Urothelium cell line (cell line): Measurements from ENCODE around the gene TYW1B.
"Not testable (repeated sequence)": the region's sequence is repeated elsewhere in the genome, so short reads cannot be mapped to it uniquely, and the experiment has no call there.

ENCODE experiments used
- DNase-seq: peaks from one replicate; pipeline ENCODE4 v3.0.0; 2011; ENCODE audit warnings: low spot score, mixed read lengths
- FAIRE-seq: peaks from 2 replicates; lab custom pipeline; 2011; peaks lifted over from hg19 to GRCh38; lab: Jason Lieb, UNC

Gene TYW1B, protein sequence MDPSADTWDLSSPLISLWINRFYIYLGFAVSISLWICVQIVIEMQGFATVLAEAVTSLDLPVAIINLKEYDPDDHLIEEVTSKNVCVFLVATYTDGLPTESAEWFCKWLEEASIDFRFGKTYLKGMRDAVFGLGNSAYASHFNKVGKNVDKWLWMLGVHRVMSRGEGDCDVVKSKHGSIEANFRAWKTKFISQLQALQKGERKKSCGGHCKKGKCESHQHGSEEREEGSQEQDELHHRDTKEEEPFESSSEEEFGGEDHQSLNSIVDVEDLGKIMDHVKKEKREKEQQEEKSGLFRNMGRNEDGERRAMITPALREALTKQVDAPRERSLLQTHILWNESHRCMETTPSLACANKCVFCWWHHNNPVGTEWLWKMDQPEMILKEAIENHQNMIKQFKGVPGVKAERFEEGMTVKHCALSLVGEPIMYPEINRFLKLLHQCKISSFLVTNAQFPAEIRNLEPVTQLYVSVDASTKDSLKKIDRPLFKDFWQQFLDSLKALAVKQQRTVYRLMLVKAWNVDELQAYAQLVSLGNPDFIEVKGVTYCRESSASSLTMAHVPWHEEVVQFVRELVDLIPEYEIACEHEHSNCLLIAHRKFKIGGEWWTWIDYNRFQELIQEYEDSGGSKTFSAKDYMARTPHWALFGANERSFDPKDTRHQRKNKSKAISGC

DNA sequence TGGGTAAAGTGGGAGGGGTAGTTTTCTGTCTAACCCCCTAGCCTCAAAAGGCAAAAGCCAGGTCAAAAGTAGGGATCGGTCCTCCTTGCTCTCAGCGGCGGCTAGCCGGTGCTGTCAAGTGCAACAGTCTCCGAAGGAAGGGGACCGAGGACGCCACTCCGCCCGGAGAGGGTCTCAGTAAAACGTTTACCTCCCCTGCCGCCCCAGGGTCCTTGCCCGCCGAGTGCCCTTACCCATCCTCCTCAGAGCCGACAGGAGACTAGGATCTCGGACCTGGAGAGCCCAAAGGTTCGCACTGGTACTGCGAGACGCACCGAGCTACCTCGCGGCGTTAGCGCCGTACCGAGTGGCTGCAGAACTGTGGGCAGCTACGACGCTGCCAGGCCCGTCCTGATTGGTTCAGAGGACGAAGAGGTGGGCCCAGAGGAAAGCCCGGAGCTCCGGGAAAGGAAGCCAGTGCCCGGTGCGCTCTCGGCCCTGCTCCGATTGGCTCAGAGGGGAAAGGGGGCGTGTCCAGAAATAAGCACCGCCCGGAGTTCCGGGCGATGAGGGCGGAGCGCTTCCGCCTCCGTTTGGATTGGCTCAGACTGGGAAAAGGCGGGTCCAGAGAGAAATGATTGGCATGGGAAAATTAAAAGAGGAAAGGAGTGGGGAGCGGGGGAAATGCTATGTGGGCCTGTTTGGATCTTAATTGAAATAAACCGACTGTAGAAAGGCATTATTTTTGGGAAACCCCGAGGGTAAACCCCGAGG is at the start of gene TYW1B:
Gene TYW1B, minus strand, starts transcription at position 362 of the 753 bp plus-strand sequence. Its CDS starts 125 bp downstream, at position 237.
- not testable (repeated sequence) for FAIRE-seq
- DNase-seq, result peak; percentile 90

DNA sequence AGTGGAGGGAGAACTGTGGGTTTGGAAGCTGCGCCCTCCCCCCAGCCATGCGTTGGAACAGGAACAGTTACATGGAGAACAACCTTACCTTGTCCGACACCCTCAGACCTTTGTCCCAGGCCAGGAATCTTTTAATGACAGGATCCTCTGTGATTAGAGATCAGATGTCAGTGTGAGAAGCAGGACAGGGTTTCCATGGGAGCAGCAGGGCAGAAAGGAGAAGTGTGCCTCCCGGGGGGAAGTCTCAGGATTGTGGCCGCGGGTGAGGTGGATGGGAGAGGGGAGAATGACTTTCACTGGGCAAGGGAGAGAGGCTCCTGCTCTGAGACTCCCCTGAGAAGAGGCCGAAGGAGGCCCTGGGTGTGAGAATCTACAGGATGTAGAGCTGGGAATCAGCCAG is 39.6 kb upstream of the TYW1B start:
- not testable (repeated sequence) for FAIRE-seq, DNase-seq

DNA sequence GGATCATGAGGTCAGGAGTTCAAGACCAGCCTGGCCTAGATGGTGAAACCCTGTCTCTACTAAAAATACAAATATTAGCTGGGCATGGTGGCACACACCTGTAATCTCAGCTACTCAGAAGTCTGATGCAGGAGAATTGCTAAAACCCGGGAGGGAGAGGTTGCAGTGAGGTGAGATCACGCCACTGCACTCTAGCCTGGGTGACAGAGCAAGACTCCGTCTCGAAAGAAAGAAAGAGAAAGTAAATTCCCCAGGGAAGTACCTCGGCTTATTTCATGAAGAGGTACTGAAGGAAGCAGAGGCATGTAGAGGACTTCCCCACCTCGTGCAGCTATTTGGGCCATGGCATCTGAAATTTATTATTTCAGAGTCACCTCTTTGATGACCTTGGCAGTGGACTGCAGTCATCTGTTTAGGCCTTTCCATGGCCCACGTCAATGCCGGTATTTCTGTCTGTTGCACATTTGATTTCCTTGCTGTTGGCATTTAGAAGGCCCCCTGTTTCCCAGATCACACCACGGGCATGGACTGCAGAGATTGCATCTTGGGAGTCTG is 30.9 kb upstream of the TYW1B start:
- FAIRE-seq, DNase-seq: not testable (repeated sequence)

DNA sequence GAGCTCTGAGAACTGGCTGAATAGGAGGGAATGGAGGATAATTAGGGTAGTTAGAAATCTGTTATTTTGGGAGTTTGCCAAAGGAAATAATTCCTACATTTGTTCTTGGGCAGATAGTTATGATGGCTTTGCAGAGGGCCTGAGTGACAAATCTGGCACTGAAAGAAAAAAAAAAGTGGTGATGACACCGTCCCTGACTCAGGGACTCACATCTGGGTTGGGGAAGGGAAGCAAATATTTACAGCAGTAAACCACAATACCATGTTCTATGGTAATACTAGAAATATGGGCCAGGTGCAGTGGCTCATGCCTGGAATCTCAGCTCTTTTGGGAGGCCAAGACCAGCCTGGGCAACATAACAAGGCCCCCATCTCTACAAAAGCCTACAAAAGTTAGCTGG is 29.9 kb upstream of the TYW1B start:
- not testable (repeated sequence) for FAIRE-seq

DNA sequence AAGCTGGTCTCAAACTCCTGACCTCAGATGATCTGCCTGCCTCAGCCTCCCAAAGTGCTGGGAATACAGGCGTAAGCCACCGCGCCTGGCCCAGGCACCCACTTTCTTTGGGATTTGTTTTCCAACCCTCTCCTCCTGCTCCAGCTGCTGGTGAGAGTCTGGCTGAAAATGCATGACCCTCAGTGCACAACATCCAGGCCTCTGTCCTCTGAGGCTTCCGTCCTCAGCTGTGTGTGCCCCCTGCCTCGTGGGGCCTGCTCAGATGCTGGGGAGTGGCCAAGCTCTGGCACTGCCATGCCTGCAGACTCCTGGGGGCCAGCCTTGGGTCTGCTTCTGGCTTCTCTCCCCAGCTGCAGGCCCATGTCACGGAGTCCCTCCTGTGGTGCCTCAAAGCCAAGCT is 27.3 kb upstream of the TYW1B start:
- not testable (repeated sequence) for FAIRE-seq, DNase-seq

More for the DNA sequence above, 29.9 kb upstream of the TYW1B start:
- DNase-seq, result not testable (repeated sequence)

DNA sequence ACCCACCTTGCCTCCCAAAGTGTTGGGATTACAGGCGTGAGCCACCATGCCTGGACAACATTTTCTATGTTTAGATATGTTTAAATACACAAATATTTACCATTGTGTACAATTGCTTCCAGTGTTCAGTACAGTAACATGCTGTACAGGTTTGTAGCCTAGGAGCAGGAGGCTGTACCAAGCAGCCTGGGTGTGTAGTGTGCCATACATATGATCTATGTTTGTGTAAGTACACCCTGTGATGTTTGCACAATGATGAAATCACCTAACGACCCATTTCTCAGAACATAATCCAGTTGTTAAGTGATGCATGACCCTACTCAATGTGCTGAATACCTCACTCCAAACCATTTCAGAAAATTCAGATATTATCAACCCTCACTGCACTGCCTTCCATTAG is 24.9 kb upstream of the TYW1B start:
- DNase-seq, FAIRE-seq: not testable (repeated sequence)

DNA sequence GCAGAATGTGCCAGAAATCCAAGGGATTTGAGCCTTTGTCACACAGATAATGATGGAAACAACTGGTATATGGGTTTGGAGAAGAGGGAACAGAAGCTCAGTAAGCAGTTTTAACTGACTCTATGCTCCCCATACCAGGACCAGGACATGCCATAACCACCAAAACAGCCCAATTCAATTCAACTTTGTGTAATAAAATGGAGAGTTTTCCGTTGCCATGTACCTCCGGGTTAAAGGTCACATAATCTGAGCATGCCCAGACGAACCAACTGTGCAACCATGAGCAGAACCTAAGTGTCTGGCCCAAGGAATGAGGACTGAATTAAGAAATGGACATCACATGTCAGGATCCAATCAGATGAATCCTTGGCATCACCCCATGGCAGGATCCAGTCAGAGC is 22.7 kb upstream of the TYW1B start:
- DNase-seq, FAIRE-seq: not testable (repeated sequence)

DNA sequence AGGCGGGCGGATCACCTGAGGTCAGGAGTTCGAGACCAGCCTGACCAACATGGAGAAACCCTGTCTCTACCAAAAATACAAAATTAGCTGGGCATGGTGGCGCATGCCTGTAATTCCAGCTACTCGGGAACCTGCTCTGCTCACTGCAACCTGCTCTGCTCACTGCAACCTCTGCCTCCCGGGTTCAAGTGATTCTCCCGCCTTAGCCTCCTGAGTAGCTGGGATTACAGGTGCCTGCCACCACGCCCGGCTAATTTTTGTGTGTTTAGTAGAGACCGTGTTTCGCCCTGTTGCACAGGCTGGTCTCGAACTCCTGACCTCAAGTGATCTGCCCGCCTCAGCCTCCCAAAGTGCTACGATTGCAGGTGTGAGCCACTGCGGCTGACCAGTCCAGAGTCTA is 16.1 kb upstream of the TYW1B start:
- FAIRE-seq, DNase-seq: not testable (repeated sequence)

DNA sequence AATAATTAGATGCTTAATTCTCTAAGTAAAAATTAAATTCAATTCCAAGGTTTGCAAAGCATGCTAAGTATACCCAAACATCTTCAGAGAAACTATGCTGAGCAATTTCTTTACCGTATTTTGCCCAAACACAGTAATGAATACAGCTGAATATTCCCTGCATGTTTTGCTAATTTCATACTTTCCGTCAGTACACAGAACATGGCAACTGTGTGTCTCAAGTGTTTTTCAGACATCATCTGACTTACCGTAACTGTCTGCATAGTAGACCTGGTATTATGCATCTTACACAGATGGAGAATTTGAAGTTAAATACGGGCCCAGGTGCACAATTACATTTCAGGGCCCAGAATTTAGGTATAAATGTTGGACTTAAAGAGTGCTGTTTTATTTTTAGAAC is 15.2 kb upstream of the TYW1B start:
- not testable (repeated sequence) for FAIRE-seq

DNA sequence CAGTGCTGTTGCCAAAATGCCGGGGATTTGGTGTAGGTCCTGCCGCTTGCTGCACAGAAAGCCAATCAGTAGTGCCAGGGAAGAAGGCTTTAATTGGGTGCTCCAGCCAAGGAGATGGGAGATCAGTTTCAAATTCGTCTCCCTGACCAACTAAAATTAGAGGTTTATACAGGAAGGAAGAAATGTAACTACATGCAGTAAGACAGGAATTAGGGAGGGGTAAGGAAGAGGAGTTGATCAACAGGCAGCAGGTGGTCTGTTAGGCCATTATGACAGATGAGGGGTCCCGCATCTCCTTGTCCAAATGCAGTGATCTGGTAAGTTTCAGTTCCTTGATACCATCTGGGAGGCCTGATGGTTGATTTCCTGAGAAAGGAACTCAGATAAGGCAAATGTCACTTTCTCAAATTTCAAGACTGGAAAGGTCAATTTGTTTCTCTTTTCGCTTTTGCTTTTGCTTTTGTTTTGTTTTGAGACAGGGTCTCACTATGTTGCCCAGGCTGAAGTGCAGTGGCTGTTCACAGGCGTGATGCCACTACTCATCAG is 13.0 kb upstream of the TYW1B start:
- not testable (repeated sequence) for FAIRE-seq, DNase-seq

More for the DNA sequence above, 15.2 kb upstream of the TYW1B start:
- not testable (repeated sequence) for DNase-seq

DNA sequence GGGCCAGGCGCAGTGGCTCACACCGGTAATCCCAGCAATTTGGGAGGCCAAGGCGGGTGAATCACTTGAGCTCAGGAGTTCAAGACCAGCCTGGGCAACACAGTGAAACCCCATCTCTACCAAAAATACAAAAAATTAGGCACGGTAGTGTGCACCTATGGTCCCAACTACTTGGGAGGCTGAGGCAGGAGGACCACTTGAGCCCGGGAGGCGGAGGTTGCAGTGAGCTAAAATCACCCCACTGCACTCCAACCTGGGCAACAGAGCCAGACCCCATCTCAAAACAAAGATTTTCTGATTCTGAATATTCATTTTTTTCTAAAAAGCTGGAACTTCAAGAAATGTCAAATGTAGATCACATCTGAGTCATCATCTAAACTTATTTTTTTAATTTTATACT is 10.3 kb upstream of the TYW1B start:
- not testable (repeated sequence) for DNase-seq, FAIRE-seq

DNA sequence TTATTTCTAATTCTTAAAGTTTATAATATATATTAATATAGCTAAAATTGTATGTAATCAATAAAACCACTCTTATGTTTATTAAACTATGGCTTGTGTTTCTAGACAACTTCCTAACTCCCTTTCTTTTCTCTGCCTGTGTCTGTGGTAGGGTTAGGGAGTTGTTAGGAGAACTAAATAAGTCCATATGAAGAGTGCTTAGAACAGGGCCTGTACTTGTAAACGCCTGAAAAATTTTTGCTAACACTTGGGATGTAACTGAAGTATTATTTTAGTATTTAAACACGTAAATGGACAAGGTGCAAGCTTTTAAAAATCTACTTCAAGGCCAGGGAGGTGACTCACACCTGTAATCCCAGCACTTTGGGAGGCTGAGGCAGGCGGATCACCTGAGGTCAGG is 9.3 kb upstream of the TYW1B start:
- FAIRE-seq, DNase-seq: not testable (repeated sequence)

DNA sequence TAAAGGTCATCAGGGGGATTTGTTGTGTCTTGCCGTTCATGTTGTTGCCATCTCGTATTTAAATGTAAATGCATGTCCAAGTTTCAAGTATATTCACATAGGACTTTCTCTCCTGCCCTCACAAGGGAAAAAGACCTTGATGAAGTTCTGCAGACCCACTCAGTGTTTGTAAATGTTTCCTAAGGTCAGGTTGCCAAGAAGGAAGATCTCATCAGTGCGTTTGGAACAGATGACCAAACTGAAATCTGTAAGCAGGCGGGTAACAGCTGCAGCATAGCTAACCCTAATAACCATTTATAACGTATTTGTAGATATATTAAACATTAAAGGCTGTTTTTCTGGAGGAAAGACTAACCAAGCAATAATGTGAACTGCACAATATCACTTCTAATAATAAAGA is 2.6 kb upstream of the TYW1B start:
- not testable (repeated sequence) for FAIRE-seq

DNA sequence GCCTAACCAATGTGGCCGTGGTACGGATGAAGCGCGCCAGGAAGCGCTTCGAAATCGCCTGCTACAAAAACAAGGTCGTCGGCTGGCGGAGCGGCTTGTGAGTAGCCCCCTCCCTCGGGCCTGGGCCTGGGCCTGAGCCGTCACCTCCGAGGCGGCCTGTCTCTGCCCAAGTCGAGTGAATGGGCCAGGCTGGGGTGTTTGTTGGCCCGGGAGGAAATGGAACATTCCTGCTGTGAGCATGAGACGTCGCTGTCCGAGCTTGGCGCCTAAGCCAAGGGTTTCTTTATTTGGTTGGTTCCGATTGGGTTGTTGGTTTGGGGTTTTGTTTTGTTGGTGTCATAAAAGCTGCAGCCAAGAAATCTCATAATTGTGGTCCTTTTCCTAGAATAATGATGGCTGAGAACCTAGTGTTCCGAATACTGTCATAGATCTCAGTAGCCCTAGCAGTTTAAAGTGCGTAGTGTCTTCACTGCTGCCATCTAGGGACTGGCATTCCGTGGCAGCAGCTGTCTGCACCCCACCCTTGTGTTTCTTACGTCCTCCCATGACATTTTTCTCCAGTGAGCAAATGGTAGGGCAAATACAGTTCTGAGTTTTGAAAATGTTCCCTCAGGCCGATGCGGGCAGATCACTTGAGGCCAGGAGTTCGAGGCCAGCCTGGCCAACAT is 1.8 kb upstream of the TYW1B start:
- not testable (repeated sequence) for FAIRE-seq, DNase-seq

More for the DNA sequence above, 2.6 kb upstream of the TYW1B start:
- DNase-seq, result not testable (repeated sequence)

DNA sequence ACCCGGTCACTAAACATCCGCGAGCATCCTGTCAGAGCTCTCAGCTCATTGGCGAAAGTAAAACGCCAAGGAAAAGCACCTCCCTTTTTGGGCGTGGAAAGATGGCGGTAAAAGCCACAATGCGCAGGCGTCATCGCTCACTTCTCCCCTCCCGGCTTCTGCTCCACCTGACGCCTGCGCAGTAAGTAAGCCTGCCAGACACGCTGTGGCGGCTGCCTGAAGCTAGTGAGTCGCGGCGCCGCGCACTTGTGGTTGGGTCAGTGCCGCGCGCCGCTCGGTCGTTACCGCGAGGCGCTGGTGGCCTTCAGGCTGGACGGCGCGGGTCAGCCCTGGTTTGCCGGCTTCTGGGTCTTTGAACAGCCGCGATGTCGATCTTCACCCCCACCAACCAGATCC is 1.3 kb upstream of the TYW1B start:
- DNase-seq, result peak; percentile 80
- FAIRE-seq, result not testable (repeated sequence)

DNA sequence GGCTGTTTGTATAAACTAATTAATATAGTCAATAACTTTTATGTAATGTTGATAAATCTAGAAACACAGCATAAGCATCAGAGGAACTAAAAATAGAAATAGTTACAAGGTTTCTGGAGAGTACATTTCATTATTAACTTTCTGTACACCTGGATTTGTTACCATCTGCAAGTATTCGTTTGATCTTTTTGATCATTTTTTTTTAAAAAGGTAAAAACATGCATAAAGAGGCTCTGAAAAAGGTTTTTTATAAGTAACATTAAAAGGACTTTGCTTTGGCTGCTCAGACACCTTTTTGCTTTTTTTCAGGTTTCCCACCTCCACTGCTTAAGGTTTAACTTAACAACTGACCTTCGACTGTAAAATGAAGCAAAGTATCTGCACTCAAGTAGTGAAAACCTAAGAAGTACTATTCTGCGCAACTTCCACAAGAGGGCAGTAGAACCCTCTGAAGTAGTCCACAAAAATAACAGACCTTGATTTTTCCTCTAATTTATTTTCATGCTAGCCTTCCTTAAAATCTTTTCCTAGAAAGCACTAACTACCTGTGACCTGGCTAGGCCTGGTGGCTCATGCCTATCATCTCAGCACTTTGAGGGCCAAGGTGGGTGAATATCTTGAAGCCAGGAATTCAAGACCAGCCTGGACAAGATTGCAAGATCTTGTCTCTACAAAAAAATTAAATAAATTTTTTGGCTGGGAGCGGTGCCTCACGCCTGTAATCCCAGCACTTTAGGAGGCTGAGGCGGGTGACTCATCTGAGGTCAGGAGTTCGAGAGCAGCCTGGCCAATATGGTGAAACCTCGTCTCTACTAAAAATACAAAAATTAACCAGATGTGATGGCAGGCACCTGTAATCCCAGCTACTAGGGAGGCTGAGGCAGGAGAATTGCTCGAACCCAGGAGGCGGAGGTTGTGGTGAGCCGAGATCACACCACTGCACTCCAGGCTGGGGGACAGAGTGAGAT is 4.0 kb downstream of the TYW1B start:
- not testable (repeated sequence) for DNase-seq, FAIRE-seq

DNA sequence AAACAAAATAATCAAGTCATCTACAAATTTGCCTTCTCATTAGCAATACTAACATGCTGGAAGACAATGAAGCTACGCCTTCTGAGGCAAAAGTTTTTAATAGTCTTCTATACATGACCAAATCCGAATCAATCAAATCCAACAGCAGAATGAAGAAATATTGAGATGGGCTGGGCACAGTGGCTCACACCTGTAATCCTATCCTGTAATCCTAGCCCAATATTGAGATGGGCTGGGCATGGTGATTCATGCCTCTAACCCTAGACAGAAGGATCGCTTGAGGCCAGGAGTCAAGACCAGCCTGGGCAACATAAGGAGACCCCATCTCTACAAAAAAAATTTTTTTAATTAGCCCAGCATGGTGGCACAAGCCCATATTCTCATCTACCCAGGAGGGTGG is 5.5 kb downstream of the TYW1B start:
- not testable (repeated sequence) for DNase-seq, FAIRE-seq

DNA sequence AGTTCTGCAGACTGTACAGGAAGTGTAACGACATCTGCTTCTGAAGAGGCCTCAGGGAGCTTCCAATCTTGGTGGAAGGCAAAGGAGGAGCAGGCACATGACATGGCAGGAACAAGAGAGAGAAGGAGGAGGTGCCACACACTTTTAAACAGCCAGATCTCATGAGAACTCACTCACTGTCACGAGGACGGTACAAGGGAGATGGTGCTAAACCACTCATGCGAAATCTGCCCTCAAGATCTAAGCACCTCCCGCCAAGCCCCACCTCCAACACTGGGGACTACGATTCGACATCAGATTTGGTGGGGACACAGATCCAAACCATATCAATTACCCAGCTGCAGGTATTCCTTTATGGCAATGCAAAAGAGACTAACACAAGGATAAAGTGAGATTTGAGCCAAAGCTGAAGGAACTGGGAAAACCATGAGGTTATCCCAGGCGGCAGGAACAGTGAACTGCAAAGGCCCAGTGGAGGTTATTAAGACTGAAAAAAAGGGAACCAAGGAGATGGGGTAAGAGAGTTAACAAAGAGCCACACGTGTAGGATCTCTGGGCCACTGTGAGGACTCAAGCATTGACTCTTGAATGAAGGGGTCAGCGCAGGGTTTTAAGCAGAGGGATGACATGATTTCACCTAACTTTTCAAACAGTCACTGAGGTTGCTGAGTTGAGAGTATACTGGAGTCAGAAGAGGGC is 9.2 kb downstream of the TYW1B start:
- FAIRE-seq, DNase-seq: not testable (repeated sequence)
